ENCODE data around the gene CCDC39. TPM values are rescaled to one million over a fixed set of nuclear protein-coding genes. Genes with fewer than 3 reads are reported as not detected.
A peak's percentile ranks its signal among the peaks of the same experiment; 100 is the strongest.

CCDC39 gene
- polyA plus RNA-seq, 2 of the 4 experiments (the other 2 are of a cell fraction): not detected

DNA sequence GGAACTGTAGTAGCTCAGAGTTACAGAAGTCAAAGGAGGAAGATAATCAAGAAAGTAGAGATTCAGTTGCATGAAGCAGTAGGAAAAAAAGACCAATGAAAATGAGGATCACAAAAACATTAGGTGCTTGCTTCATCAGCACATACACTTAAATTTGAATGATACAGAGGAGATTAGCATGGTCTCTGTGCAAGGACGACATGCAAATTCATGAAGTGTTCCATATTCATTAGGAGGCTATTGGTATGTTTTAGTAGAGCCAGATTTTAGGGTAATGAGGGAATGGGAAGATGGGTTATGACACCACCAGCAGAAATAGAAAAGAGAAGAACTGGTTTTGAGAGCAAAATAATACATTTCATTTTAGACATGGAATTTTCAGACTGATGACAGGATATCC lies 98.4 kb downstream of the CCDC39 start:
- ATAC-seq: no peak
- POLR2A ChIA-PET: no interaction called here
- H3K27ac ChIP-seq: no peak overlapping the region
- H3K9me3 ChIP-seq: no peaks in the 10 kb centered on the region
- H3K4me1 ChIP-seq: no peaks in the 10 kb centered on the region
- no peak overlapping the region for H3K4me3 ChIP-seq
- DNase-seq (ENCODE audit: low read depth in 1 of 2, low spot score in 1 of 2): no peak
- FAIRE-seq: no peak
- CTCF ChIA-PET: no interaction called here
- no peak overlapping the region for H3K4me2 ChIP-seq
- TF ChIP-seq KDM5A (IDR thresholded peaks at IDR 0.05) (no peak), JUNB (IDR thresholded peaks at IDR 0.05) (no peak)
- TF ChIP-seq, protein P1, sequence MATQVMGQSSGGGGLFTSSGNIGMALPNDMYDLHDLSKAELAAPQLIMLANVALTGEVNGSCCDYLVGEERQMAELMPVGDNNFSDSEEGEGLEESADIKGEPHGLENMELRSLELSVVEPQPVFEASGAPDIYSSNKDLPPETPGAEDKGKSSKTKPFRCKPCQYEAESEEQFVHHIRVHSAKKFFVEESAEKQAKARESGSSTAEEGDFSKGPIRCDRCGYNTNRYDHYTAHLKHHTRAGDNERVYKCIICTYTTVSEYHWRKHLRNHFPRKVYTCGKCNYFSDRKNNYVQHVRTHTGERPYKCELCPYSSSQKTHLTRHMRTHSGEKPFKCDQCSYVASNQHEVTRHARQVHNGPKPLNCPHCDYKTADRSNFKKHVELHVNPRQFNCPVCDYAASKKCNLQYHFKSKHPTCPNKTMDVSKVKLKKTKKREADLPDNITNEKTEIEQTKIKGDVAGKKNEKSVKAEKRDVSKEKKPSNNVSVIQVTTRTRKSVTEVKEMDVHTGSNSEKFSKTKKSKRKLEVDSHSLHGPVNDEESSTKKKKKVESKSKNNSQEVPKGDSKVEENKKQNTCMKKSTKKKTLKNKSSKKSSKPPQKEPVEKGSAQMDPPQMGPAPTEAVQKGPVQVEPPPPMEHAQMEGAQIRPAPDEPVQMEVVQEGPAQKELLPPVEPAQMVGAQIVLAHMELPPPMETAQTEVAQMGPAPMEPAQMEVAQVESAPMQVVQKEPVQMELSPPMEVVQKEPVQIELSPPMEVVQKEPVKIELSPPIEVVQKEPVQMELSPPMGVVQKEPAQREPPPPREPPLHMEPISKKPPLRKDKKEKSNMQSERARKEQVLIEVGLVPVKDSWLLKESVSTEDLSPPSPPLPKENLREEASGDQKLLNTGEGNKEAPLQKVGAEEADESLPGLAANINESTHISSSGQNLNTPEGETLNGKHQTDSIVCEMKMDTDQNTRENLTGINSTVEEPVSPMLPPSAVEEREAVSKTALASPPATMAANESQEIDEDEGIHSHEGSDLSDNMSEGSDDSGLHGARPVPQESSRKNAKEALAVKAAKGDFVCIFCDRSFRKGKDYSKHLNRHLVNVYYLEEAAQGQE (IDR thresholded peaks at IDR 0.05): no peak
- WGBS (ENCODE audit: missing lambda C conversion rate): 0% methylated on average over 1 of the region's 1 CpG

DNA sequence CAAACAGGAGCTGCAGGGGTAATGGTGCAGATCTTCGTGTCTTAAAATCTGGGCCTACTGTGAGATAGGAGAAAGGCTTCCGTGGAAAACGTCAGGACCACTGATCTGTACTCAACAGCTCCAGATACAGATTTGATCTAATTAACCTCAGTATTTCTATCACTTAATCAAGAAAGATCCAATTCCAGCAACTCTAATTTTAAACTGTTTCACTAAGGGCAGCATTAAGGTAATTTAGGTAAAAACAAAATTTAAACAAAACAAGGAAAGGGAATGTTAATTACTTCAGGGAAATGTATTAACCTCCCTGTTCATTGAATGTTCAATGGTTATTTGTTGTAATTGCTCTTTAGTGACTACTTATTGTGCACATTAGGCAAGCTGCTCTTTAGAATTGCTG lies 103.7 kb downstream of the CCDC39 start:
- ChIA-PET POLR2A (no interaction called here), CTCF (no interaction called here)
- no peak for ATAC-seq
- no peak overlapping the region for H3K27ac ChIP-seq
- H3K4me3 ChIP-seq: no peak overlapping the region
- FAIRE-seq: no peak
- H3K4me2 ChIP-seq: no peak overlapping the region
- TF ChIP-seq SREBF2 (IDR thresholded peaks at IDR 0.05) (no peak), TFCP2L1 (CRISPR knock-in tag; IDR thresholded peaks at IDR 0.05) (no peak), CEBPB (IDR thresholded peaks at IDR 0.05) (no peak)
- H3K4me1 ChIP-seq: no peaks in the 10 kb centered on the region
- H3K9me3 ChIP-seq: no peaks in the 10 kb centered on the region
- no peak for DNase-seq (ENCODE audit: low read depth in 1 of 2, low spot score in 1 of 2)
- WGBS (ENCODE audit: missing lambda C conversion rate): 21% methylated on average over 3 of the region's 3 CpGs

DNA sequence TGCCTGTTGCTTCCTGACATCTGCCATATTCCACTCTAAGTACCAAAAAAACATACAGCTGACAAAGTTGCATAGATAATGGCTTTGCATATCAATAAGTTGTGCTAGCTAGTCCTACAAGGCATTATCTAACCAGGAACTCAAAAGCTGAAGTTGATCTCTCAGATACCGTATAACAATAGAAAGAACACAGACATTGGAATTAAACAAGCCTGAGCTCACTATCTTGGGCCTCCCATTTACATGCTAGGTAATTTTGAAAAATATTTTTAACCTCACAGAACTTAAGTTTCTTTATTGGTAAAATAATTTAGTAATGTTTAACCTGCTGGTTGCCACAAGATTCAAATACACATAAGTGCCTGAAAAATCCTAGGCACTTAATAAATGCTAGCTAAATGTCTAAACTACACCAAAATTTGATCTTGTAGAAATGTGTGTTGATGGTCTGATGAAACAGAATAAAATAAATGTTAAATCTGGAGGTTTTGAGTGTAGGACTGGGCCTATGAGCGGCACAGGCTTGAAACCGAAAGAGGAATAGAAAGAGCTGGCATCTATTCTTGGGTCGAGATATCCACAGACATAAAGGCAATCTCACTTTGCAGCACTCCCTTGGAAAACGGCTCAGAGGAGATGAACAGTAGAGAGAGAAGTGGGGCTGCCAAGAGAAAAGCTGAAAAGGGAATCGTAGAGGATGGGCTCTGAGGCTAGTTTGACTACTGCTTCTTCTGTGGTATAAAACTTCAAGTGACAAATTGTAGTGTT lies 107.3 kb downstream of the CCDC39 start:
- ChIA-PET CTCF (no interaction called here), POLR2A (no interaction called here)
- TF ChIP-seq, protein P2, sequence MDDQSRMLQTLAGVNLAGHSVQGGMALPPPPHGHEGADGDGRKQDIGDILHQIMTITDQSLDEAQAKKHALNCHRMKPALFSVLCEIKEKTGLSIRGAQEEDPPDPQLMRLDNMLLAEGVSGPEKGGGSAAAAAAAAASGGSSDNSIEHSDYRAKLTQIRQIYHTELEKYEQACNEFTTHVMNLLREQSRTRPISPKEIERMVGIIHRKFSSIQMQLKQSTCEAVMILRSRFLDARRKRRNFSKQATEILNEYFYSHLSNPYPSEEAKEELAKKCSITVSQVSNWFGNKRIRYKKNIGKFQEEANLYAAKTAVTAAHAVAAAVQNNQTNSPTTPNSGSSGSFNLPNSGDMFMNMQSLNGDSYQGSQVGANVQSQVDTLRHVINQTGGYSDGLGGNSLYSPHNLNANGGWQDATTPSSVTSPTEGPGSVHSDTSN (IDR thresholded peaks at IDR 0.05): no peak
- TF ChIP-seq, protein P3, sequence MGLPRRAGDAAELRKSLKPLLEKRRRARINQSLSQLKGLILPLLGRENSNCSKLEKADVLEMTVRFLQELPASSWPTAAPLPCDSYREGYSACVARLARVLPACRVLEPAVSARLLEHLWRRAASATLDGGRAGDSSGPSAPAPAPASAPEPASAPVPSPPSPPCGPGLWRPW (IDR thresholded peaks at IDR 0.05): no peak
- no peak for TF ChIP-seq POLR2AphosphoS2 (conservative IDR thresholded peaks at IDR 0.05; ENCODE audit: low read length)
- no peak for TF ChIP-seq FOSL2 (IDR thresholded peaks at IDR 0.05)
- TF ChIP-seq FOSL2 (CRISPR knock-in tag; IDR thresholded peaks at IDR 0.05): no peak
- no peak for TF ChIP-seq CHD2 (IDR thresholded peaks at IDR 0.05; ENCODE audit: low read length, partially characterized antibody)
- WGBS (ENCODE audit: missing lambda C conversion rate): 42% methylated on average over 6 of the region's 6 CpGs
- Histone ChIP-seq H3K9me3 (no peaks in the 10 kb centered on the region), H3K4me3 (no peak overlapping the region), H3K4me1 (no peaks in the 10 kb centered on the region), H3K4me2 (no peak overlapping the region), H3K27ac (no peak overlapping the region)
- ATAC-seq (no peak), DNase-seq (ENCODE audit: low read depth in 1 of 2, low spot score in 1 of 2) (no peak), FAIRE-seq (no peak)

DNA sequence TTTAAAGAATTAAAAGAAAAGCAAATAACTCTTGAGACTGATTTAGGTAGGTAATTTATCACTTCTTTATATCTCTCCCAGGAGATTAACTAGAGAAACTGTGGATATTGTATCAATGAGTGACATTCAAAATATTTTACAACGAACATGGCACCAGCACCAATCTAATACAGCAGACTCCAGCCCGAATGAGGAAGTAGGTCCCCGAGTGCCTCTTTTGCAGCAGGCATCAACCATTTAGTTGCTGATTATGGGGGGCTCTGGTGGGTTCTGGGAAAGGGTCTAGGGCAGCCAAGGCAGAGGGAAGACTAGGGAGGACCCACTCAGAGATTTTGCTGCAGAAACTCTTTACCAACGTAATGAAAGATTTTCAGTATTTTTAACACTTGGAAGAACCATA lies 109.1 kb downstream of the CCDC39 start:
- ATAC-seq (no peak), DNase-seq (ENCODE audit: low read depth in 1 of 2, low spot score in 1 of 2) (no peak), FAIRE-seq (no peak)
- H3K4me2 ChIP-seq: no peak overlapping the region
- H3K4me3 ChIP-seq: no peak overlapping the region
- WGBS (ENCODE audit: missing lambda C conversion rate): 0% methylated on average over 4 of the region's 4 CpGs
- H3K27ac ChIP-seq: no peak overlapping the region
- no peaks in the 10 kb centered on the region for H3K9me3 ChIP-seq
- POLR2A ChIA-PET: no interaction called here
- H3K4me1 ChIP-seq: no peaks in the 10 kb centered on the region
- peak; percentile 5 for TF ChIP-seq ZFP36 (IDR thresholded peaks at IDR 0.05; ENCODE audit: borderline replicate concordance, partially characterized antibody)
- peak; percentile 68; the same call in 1 of the 2 replicates for TF ChIP-seq CBX8 (IDR thresholded peaks at IDR 0.05)
- TF ChIP-seq, protein P4, sequence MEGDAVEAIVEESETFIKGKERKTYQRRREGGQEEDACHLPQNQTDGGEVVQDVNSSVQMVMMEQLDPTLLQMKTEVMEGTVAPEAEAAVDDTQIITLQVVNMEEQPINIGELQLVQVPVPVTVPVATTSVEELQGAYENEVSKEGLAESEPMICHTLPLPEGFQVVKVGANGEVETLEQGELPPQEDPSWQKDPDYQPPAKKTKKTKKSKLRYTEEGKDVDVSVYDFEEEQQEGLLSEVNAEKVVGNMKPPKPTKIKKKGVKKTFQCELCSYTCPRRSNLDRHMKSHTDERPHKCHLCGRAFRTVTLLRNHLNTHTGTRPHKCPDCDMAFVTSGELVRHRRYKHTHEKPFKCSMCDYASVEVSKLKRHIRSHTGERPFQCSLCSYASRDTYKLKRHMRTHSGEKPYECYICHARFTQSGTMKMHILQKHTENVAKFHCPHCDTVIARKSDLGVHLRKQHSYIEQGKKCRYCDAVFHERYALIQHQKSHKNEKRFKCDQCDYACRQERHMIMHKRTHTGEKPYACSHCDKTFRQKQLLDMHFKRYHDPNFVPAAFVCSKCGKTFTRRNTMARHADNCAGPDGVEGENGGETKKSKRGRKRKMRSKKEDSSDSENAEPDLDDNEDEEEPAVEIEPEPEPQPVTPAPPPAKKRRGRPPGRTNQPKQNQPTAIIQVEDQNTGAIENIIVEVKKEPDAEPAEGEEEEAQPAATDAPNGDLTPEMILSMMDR (IDR thresholded peaks at IDR 0.05): no peak
- TF ChIP-seq, protein P2 (IDR thresholded peaks at IDR 0.05): no peak
- no peak for TF ChIP-seq EP300 (IDR thresholded peaks at IDR 0.05)
- CTCF ChIA-PET: no interaction called here
